Stimulated activated CD4-positive, alpha-beta T cell treated with anti-CD3 and anti-CD28 coated beads, TNF-alpha, amount 100 ng/mL, for 4 hours (primary cell): ENCODE results near the gene PDXDC1.
"Not testable (repeated sequence)": the region's sequence is repeated elsewhere in the genome, so short reads cannot be mapped to it uniquely, and the experiment has no call there.

ENCODE experiments used
- DNase-seq, 3 experiments: peaks; one replicate each; pipeline ENCODE4 v3.0.0-alpha.2; 2020; ENCODE audit warnings: low read depth in 3 of 3

The PDXDC1 gene

DNA sequence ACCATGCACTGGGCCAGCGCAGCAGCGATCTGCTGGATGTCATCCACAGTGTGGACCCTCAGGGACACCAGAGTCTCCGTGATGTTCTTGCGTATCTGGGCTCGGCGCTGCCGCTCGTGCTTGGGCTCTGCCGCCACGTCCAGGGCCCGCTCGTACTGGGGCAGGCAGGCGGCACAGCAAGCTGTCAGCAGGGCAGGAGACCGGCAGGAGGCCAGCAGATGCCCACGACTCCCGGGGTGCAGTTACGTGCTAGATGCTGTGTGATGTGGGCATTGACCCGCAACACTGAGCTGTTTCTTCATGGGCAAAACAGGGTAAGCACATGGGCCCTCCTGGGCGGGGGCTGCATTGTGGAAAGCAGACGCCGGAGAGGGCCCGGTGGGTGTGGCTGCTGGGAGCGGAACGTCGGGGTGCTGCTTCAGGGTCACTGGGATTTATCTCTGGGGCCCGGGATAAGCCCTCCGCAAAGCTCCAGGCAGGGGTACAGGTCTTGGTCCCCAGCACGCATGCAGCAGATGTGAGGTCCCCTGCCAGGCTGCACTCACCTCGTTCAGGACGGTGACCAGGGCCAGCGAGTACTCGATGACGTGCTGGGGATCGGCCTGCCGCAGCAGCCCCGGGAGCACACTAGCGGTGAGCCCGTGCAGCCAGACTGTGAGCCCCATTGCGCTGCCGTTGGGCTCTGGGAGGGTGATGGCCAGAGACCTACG is 158.0 kb downstream of the PDXDC1 start:
- not testable (repeated sequence) for DNase-seq

DNA sequence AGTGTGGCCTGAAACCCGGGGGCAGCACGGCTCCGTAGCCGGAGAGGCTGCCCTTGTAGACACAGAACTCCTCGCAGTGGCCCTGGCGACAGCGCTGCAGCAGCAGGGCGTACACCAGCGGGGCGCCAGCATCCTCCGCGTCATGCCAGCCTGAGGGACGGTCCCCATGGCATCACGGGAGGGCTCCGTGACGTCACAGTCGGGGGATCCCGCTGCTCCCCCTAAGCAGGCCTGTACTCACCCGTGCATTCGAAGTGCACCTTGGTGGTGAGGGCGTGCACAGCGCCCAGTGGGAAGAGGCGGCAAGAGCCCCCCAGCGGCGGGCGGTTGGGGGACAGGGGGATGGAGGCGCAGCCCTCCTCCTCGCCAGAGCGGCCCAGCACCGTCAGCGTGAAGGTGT is 158.7 kb downstream of the PDXDC1 start:
- DNase-seq = not testable (repeated sequence)

DNA sequence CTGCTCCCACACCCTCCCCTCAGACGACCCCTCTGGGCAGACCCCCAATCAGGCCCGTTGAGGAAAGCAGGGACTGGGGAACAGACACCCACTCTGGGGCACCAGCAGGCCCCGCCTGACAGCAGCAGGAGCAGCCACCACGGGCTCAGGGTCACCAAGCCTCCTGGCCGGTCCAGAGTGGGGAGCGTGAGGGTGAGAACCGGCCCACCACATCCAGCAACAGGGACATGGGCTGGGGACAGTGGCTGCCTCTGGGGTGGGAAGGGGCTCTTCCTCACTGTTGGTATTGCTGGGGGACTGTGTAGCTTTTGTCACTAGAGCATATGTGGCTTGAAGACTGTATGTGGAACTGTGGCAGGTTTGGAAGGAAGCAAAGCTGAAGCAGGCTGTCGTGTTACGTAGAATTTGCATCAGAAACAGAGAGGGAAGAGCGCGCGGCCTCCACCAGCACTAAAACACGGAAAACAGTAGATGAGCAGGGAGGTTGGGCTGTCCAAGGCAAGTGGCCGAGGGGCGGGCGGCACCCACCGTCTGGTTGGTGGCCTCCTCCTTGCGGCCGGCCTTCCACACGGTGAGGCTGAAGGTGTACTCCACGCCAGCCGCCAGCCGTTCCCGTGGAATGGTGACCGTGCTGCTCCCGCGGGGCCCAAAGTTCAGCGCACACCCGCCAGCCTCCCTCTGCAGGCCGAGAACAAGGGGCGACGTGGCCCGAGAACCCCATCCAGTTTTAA is 160.1 kb downstream of the PDXDC1 start:
- DNase-seq = not testable (repeated sequence)

DNA sequence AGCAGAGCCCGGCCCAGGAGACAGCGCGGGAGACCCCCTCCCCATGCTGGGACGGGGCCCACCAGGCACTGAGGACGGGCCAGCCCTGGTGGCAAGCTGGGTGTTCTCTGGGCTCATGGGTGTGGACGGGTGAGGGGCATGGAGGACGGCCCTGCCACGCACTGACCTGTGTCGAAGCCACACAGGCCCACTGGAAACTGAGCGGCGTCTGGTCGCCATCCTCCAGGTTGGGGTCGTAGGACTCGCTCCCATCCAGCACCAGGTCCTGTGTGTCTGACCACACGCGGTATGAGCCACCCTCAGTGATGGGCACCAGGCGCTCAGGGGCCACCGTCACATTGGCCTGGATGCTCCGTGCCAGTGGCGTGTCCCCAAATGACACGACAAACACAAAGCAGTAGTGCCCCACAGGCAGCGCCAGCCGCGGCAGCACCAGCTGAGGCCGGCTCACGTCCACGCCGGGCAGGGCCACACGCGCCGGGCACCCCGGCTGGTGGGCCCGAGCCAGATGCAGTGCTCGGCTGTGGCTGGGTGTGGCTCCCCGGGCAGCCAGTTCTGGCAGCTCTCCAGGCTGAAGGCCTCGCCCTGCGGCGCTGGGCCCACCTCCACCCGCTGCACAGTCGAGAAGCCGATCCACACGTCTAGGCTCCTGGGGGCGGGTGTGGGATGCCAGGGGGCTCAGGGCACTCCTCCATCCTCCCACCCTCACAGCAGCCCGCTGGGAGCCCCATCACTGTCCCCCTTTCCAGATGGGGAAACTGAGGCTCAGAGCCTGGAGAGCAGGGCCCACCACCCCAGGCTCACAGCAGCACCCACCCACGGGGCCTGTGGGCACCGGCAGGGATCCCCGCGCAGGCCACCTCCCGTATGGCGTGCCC is 160.9 kb downstream of the PDXDC1 start:
- not testable (repeated sequence) for DNase-seq

DNA sequence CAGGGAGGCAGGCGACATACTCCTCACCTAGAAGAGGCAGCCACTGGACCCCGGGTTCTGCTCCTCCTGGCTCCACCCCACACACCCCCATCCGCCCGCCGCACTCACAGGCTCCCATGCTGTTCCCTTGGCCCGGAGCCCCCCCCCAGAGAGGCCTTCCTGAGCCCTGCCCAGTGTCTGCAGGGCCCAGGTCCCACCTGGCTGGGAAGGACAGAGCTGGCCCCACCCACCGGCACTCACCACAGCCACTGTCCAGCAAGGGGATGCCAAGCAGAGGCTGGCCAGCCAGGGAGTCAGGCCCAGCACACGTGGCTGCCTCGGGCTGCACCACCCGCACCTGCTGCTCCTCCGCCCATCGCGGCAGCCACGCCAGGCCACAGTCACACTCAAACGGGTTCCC is 162.7 kb downstream of the PDXDC1 start:
- DNase-seq = not testable (repeated sequence)

DNA sequence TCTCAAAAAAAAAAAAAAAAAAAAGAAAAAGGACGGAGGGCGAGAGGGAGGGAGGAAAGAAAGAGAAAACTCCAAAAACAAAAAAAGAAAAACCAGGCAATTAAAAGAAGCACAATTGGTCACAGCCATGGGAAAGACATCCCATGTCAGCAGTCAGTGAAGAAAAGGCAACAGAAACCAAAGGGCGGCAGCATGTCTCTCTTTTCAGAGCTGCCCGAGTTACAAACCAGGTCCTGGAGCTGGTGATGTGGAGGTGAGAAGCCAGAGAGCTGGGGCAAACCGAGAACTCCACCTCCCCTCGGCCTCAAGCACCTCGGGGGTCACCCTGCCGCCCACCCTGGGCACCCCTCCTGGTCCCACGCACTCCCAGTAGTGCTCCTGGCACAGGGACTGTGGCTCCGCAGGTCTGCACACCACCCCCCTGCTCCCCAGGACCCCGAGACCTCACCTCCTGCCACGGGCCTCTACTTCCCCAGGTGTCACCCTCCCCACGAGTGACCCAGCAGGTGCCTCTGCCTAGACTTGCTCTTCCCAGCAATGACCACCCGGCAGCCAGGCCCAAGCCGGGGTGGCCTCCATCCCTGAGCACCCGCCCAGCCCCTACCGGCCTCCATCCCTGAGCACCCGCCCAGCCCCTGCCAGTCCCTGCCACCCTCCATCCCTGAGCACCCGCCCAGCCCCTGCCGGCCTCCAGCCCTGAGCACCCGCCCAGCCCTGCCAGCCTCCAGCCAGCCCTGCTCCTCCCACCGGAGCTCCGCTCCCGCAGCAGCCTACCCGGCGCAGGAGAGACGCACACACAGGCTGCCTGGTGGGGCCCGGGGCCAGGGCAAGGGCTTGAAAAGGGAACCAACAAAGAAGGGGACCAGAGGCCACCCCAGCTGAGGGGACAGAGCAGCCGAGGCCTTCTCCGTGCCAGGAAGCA is 165.9 kb downstream of the PDXDC1 start:
- not testable (repeated sequence) for DNase-seq

DNA sequence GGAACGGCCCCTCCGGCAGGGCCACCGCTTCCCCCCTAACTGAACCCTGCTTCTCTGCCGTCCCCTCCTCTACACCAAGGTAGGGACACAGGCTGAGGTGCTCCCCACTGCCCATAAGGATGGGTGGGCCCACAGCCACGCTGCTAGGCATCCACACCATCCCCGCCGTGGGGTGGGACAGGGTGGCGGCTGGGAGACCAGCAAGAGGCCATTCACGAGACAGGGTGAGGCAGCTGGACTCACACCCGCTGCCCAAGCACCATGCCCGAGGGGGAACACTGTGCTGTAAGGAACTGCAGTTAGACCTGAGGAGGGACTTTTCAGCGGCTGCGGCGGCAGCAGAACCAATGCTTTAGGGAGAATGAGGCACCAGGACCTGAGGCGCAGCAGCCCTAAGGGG is 166.8 kb downstream of the PDXDC1 start:
- DNase-seq = no peak

DNA sequence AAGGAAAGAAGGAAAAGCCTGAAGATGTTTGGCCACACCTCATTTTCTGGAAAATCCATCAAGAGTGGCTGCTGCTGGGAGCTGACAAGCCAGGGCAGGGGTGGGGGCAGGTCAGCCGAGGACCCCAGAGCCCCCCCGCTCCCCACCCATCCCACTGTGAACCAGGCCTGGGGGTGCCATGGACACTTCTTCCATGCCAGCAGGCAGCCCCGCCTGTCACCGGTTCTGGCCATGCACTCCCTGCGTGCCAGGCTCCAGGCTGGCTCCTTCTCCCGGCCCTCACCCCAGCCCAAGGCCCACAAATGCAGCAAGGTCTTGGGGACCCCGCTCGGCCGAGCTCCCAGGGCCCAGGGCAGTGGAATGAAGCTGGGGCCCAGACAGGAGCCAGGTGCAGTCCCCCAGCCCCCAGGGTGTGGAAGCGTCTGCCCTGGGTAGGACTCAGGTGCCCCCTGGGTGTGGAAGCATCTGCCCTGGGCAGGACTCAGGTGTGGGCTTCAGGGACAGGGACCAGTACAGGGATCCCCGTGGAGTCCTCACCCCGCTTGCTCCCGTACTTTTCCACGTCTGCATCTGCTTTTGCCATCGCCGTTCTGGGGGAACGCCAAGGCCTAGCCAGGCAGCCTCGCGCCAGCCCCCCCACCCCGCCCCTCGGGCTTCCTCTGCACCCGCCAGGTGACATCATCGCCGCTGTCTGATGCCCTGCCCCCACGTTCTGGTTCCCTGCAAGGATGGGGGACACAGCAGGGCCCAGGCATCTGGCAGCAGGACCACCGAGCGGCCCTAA is 167.5 kb downstream of the PDXDC1 start:
- DNase-seq = not testable (repeated sequence)

DNA sequence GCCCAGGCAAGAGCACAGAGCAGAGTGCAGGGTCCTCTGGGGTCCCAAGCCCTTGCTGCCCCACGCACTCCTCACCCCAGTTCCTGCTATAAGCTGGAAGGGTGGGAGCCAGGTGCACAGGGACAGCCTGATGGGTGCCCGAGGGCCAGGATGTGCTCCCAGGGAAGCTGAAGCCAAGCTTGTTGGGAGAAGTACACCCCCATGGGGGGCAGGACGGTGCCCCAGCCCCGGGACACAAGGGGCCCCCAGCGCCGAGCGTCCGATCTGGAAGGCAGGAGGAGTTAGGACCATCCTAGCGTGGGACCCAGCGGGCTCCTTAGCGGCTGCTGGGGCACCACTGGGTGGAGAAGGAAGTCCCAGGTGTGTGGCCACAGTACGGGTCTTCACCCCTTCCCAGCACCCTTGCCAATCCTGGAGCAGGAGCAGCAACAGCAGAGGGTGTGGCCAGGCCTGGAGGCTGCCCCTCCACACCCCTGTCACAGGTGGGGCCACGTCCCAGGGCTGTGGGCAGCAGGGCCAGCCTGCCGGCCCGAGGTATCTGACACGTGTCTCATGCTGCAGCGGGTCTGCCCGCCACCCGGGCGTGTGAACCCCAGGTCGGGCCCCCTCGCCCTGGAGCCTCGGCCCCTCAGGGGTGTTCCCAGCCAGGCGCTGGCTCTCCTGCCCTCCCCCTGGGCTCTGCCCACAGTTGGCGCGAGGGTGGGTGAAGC is 168.2 kb downstream of the PDXDC1 start:
- DNase-seq = not testable (repeated sequence)

DNA sequence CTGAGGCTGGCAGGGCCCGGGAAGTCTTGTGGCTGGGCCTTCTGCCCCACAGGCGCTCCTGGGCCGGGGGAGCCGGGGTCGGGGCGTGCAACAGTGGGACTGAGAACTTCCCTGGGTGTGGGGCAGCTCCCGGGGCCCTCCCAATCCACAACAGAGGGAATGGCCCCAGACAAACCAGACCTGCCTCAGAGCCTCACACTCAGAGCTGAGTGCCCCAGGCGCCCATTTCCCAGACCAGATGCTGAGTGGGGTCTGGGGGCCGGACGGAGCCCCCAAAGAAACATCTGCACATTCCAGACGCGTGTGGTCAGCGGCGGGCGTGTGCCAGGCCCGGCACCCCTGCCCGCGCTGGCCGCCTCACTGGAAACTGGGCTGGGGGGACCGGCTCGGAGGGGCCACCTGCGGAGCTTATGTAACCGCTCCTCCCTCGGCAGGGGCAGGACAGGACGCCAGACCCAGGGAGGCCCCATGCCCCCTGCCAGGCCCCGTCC is 168.8 kb downstream of the PDXDC1 start:
- DNase-seq = not testable (repeated sequence)

DNA sequence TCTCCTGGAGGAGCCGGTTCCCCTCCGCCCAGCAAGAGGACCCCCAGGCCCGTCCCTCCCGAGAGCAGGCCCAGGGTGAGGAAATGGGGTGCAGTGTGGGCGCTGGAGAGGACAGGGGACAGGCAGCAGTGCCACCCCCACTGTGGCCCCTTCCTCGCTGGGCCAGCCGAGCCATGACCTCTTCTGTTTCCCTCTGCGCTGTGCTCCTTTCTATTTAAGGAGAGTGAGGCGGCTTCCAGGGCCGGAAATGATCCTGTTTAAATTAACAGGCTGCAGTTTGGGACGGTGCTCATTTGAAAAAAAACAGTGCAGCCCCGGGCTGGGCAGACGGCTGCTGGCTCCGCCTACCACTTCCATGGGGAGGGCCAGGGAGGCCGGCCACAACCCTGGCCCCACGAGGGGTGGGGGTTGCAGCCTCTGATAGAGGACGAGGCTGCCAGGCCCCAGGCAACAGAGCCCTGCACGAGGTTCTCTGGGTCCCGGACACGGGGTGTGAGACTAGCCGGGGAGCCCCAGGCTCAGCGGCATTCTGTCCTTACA is 169.3 kb downstream of the PDXDC1 start:
- not testable (repeated sequence) for DNase-seq

DNA sequence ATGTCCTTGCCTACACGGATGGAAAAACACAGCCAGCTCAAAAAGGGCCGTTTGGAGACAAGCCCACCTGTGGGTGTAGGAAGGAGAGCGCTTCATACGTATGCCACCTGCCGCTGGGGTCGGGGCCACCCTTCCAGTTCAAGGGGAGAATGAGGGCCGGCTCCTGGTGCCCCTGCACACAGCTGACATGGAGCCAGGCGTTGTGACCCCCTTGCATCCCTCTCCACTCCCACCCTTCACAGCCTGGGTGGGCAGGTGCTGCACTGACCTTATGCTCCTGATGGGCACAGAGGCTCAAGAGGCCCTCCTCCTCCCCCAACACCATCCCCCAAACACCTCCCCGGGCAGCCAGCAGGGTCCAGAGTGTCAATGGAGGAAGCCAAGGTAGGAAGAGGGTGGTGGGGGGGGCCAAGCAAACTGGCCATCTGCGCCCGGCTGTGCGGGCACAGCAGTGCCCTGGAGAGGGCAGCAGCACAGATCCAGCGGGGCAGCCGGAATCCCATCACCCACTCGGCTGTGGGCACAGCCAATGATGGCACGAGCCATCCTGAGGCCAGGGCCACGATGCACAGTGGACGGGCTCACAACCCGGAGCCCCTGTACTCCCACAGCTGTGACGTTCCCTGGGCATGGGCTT is 170.1 kb downstream of the PDXDC1 start:
- DNase-seq = not testable (repeated sequence)

DNA sequence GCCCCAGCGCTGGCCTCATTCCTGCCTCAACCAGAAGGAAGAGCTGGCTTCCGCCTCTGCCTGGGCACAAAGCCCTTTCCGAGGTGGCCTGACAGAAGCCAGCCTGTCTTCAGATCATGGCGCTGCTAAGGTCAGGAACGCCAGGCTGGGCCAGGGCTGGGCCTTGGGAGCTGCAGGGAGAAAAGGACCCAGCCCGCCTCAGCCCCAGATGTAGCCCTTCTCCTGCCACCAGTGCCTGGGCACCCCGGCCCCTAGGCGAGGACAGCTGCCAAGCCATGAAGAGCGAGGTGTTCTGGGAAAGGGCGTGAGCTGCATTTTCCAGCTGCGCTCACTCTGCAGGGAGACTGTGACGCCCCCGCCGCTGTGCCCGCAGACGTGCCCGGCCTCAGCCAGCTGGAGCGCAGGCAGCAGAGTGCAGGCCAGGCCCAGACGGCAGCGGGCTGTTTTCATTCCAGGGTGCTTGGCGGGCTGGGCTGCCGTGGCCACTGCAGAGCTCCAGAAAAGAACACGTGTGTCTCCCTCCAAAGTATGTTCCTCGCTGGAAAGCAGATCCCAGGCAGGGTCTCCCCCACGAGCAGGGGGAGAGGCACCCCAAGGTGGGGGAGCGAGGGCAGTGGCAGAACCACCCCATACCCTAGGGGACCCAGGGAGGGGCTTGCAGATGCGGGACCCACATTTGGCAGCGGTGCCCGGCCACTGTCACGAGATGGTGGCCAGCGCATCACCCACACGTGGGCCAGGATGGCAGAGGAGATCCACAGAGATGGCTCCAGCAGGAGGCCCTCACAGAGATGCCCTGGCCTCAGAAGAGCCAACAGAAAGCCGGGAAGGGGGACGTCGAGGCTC is 170.8 kb downstream of the PDXDC1 start:
- DNase-seq = not testable (repeated sequence)

DNA sequence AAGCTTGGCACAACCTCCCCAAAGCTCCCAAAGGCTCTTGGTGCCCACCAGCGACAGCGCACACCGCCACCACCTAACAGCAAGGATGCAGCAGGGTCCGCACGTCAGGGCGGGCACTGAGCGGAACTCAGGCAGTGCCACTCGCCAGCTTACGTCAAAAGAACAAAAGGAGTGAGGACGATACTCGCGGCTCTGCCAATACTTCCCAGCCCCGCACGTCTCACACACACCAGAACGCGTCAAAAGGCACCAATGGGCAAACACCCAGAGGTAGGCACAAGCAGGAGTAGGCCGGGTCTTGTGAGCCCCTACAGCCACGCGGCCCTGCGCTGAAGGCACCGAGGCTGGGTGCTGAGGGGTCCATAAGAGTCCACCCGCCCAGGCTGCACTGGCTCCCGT is 171.4 kb downstream of the PDXDC1 start:
- not testable (repeated sequence) for DNase-seq

DNA sequence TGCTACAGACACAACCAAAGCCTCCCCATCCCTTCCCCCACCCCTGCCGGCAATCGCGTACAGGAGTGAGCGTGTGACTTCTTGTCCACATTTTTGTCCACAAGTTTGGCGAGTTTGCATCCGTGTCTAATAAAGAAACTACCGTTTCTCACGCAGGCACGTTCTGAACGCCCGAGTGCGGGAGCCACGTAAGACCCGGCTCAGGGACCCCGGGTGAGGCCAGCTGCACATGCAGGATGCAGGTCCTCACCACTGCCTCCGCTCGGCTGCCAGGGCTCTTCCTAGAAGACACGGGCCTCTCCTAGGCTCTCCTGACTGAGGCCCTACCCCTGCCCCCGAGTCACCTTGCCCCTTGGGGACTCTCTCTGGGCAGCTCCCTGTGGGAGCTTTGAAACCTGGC is 174.0 kb downstream of the PDXDC1 start:
- not testable (repeated sequence) for DNase-seq

DNA sequence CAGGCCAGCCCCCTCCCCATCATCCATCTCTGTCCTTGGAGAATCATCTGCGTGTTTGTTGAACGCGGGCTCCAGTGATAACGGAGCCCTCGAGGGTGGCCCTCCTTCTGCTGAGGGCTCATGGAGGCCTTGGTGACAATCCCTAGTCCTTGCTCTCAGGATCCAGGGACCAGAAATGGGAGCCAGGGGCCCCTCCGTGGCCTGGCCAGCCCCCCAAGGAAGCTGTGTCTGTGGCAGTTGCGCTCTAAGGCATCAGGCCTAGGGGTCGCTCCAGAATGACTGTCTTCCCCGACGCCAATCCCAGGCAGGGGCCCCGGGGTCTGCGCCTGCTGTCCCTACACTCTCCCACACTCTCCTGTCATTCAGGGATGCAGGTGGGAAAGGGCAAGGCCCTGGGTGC is 174.4 kb downstream of the PDXDC1 start:
- DNase-seq = not testable (repeated sequence)

DNA sequence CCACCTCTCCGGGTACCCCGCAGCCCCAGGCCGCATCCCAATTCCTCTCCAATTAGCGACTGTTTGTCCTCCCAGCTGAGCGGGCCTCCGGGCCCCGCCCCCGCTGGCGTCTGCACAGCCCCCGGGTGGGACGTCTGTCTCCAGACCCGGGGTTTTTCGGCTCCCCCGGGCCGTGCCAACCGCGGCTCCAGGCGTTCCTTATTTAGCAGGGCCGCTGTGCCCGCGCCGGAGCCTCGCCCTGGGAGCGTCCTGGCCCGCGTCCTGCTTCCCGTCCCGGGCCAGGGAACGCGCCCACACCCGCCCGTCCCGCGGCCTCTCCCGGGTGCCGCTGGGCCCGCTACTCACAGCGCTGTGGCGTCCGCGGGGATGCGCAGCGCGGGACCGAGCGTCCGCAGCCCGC is 179.2 kb downstream of the PDXDC1 start:
- DNase-seq = not testable (repeated sequence)
